ENCODE data around the gene RNF212. TPM values are rescaled to one million over a fixed set of nuclear protein-coding genes. Genes with fewer than 3 reads are reported as not detected.

Gene RNF212
- polyA plus RNA-seq, 1 donor = 1.8 TPM

DNA sequence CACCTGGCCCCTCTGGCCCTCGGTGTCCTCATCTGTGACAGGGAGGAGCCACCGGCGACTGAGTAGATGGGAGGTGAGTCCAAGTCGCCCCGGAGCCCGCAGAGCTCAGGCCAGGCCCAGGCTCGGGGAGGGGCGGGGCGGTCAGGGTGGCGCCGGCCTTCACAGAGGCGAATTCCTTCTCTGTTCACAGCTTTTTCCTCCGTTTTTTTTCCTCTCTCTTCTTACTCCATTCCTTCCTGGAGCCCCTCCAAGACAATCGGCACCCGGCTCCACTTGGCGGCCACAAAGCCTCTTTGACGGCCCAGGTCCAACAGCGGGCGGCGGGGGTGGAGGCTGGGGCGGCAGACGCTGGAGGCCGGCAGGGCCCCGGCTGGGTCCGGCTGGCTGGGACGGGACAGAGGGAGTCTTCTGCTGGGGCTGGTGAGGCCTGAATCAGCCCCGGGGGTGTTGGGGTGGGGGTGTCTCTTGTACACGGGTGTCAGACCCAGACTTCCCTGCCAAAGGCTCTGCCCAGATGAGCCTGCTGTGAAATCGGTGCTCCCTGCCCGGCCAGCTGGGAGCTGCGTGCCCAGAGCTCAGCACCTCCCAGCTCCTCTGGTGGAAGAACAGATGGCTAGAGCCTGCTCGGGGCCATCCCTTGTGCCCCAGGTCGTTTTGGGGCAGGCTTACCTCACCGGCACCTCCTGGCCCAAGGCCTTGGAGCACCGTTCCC lies 79.4 kb downstream of the RNF212 start:
- no peak for DNase-seq
- WGBS (ENCODE audit: insufficient coverage, low lambda C conversion rate) = 53% methylated on average over 3 of the region's 35 CpGs
- no peaks in the 10 kb centered on the region for H3K36me3 ChIP-seq (ENCODE audit: control insufficient read depth, insufficient read depth, low read length)
- no peaks in the 10 kb centered on the region for H3K9me3 ChIP-seq (ENCODE audit: control insufficient read depth, low read depth, low read length)
- no peak overlapping the region for H3K4me3 ChIP-seq (ENCODE audit: low read length)
- no peaks in the 10 kb centered on the region for H3K4me1 ChIP-seq (ENCODE audit: control insufficient read depth, insufficient read depth, low read length)
- peaks cover 26% of the 10 kb centered on the region for H3K27me3 ChIP-seq (ENCODE audit: control insufficient read depth, insufficient read depth, low read length)
- H3K27ac ChIP-seq (ENCODE audit: low read length) = no peak overlapping the region

DNA sequence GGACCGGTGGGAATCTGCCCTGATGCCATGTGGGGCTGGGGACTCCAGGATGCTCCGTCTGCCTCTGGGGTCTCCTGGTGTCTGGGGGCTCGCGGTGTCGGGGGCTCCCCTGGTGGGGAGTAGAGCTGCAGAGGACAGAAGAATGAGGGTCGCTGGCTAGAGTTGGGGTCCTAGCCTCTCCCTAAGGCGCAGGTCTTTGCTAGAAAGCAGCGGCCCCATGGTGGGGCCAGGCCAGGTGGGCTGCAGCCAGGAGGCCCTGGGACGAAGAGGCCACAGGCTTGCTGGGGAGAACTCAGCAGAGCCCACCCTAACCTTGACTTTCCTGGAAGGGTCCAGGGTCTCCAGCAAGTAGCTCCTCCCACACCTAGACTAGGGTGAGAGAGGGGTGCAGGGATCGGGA lies 80.5 kb downstream of the RNF212 start:
- peaks cover 36% of the 10 kb centered on the region for H3K27me3 ChIP-seq (ENCODE audit: control insufficient read depth, insufficient read depth, low read length)
- no CpG with 5 or more reads among the region's 10 CpGs for WGBS (ENCODE audit: insufficient coverage, low lambda C conversion rate)
- DNase-seq = no peak

DNA sequence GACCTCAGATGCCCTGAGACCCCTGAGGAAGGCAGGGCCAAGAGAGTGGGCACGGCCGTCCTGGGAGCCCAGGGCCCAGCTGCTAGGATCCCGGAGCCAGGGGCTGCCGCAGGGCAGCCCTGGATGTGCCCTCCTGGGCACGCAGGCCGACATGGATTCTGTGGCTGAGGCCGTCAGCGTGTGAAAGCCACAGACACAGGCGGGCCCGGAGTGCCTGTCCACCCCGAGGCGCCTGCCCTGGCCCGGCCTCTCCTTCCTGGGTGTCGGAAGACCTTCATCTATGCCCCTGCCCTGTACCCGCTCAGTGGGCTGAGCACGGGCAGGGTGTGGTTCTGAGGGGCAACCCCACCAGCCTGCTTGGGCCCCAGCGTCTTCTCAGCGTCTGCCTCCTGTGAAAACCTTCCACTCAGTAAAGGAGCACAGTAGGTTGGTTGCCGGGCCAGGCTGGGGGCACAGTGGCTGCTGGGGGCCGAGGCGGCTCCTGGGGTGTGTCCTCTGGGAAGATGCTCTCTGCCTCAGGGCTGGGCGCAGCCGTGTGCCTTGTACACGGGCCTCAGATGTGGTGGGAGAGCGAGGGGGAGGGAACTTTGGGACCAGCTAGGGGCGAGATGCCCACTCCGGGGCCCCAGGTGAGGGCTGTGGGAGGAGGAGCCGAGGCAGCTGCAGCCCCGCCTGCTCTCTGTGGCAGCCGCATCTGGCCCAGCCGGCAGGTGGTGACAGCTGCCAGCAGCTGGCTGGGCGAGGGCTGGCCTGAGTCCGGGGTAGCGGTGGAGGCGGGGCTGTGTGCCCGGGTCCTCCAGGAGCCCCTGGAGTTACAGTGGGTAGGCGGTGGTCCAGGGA lies 81.2 kb downstream of the RNF212 start:
- Histone ChIP-seq H3K36me3 (ENCODE audit: control insufficient read depth, insufficient read depth, low read length) (no peaks in the 10 kb centered on the region), H3K27me3 (ENCODE audit: control insufficient read depth, insufficient read depth, low read length) (peaks cover 39% of the 10 kb centered on the region), H3K4me3 (ENCODE audit: low read length) (no peak overlapping the region), H3K4me1 (ENCODE audit: control insufficient read depth, insufficient read depth, low read length) (no peaks in the 10 kb centered on the region), H3K9me3 (ENCODE audit: control insufficient read depth, low read depth, low read length) (no peaks in the 10 kb centered on the region), H3K27ac (ENCODE audit: low read length) (no peak overlapping the region)
- WGBS (ENCODE audit: insufficient coverage, low lambda C conversion rate) = no CpG with 5 or more reads among the region's 37 CpGs
- no peak for DNase-seq

More for the DNA sequence above, 80.5 kb downstream of the RNF212 start:
- Histone ChIP-seq H3K4me3 (ENCODE audit: low read length) (no peak overlapping the region), H3K27ac (ENCODE audit: low read length) (no peak overlapping the region), H3K4me1 (ENCODE audit: control insufficient read depth, insufficient read depth, low read length) (no peaks in the 10 kb centered on the region), H3K36me3 (ENCODE audit: control insufficient read depth, insufficient read depth, low read length) (no peaks in the 10 kb centered on the region), H3K9me3 (ENCODE audit: control insufficient read depth, low read depth, low read length) (no peaks in the 10 kb centered on the region)

DNA sequence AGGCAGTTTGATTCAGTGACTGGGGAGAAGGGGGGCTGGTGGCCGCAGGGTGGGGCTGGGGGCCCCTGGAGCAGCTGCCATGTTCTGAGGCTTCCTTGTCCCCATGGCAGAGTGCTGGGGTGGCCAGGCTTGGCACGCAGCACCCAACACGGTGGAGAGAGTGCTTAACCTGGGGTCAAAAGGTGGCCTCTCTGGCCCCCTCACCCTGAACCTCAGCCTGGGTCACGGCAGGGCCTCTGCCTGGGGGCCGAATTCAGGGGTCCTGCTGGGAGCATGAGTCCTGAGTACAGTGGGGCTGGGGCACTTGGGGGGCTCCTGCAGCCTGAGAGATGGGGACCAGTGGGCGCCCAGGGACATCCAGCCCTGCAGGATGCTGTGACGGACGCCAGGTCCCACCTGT lies 82.0 kb downstream of the RNF212 start:
- peaks cover 39% of the 10 kb centered on the region for H3K27me3 ChIP-seq (ENCODE audit: control insufficient read depth, insufficient read depth, low read length)
- no peaks in the 10 kb centered on the region for H3K9me3 ChIP-seq (ENCODE audit: control insufficient read depth, low read depth, low read length)
- no peak overlapping the region for H3K27ac ChIP-seq (ENCODE audit: low read length)
- WGBS (ENCODE audit: insufficient coverage, low lambda C conversion rate) = no CpG with 5 or more reads among the region's 8 CpGs
- no peak for DNase-seq
- H3K36me3 ChIP-seq (ENCODE audit: control insufficient read depth, insufficient read depth, low read length) = no peaks in the 10 kb centered on the region
- no peak overlapping the region for H3K4me3 ChIP-seq (ENCODE audit: low read length)
- no peaks in the 10 kb centered on the region for H3K4me1 ChIP-seq (ENCODE audit: control insufficient read depth, insufficient read depth, low read length)

DNA sequence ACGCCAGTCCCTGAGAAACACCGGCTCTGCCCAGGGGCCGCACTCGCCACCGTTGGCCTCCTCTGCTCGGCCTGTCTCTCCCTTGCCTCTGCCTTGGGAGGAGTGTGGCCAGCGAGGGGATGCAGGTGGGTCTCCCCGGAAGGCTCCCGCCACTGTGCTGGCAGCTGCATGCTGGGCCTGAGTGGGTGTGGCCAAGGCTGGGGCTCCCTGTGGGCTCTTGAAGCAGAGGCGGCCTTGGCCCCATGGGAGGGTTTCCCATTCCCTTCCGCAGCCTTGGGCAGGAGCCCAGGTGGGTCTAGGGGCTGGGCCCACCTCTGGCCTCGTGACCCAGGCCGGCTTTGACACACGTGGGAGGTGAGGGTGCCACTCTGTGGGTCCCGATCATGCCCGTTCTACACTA lies 82.8 kb downstream of the RNF212 start:
- peaks cover 39% of the 10 kb centered on the region for H3K27me3 ChIP-seq (ENCODE audit: control insufficient read depth, insufficient read depth, low read length)

DNA sequence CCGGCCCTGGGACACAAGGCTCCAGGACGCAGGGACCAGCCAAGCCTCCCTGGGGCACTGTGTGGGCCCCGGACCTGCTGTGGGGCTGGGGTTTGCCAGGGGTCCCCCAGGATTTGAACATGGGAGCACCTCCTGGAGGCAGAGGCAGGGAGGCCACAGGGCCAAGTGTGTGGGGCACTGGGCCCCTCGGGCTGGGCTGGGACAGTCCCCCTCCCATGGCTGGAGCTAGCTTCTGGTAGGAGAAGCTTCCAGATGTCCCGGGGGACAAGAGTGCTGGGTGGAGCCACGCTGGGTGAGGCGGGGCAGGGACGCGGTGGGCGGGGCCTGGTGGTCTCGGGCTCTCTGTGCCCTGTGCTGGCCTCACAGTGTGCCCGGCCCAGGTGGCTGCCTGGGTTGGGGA lies 83.3 kb downstream of the RNF212 start:
- Histone ChIP-seq H3K27me3 (ENCODE audit: control insufficient read depth, insufficient read depth, low read length) (peaks cover 39% of the 10 kb centered on the region), H3K9me3 (ENCODE audit: control insufficient read depth, low read depth, low read length) (no peaks in the 10 kb centered on the region), H3K36me3 (ENCODE audit: control insufficient read depth, insufficient read depth, low read length) (peaks cover 5% of the 10 kb centered on the region), H3K27ac (ENCODE audit: low read length) (no peak overlapping the region), H3K4me1 (ENCODE audit: control insufficient read depth, insufficient read depth, low read length) (peaks cover 4% of the 10 kb centered on the region), H3K4me3 (ENCODE audit: low read length) (no peak overlapping the region)
- WGBS (ENCODE audit: insufficient coverage, low lambda C conversion rate) = no CpG with 5 or more reads among the region's 12 CpGs
- DNase-seq = no peak

More for the DNA sequence above, 82.8 kb downstream of the RNF212 start:
- Histone ChIP-seq H3K4me3 (ENCODE audit: low read length) (no peak overlapping the region), H3K4me1 (ENCODE audit: control insufficient read depth, insufficient read depth, low read length) (peaks cover 4% of the 10 kb centered on the region), H3K9me3 (ENCODE audit: control insufficient read depth, low read depth, low read length) (no peaks in the 10 kb centered on the region), H3K36me3 (ENCODE audit: control insufficient read depth, insufficient read depth, low read length) (peaks cover 3% of the 10 kb centered on the region), H3K27ac (ENCODE audit: low read length) (no peak overlapping the region)
- no CpG with 5 or more reads among the region's 16 CpGs for WGBS (ENCODE audit: insufficient coverage, low lambda C conversion rate)
- DNase-seq = no peak

DNA sequence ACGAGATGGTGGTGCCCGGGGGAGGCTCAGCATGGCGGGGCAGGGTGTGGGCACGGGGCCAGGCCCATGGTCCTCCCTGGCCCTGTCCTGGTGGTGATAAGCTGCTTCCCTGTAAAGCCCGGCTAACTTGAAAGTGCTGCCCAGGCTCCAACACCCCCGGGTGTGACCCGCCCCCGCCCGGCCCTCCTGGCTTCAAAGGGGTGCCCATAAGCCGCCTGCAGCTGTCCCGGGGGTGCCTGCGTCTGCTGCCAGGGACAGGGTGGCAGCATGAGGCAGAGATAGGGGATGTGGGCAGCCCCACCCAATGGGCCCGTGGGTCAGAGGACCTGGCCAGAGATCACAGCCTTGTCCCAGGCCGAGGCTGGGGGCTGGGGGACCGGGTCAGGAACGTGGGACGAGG lies 83.8 kb downstream of the RNF212 start:
- H3K27me3 ChIP-seq (ENCODE audit: control insufficient read depth, insufficient read depth, low read length) = peaks cover 39% of the 10 kb centered on the region
- no CpG with 5 or more reads among the region's 17 CpGs for WGBS (ENCODE audit: insufficient coverage, low lambda C conversion rate)
- H3K4me1 ChIP-seq (ENCODE audit: control insufficient read depth, insufficient read depth, low read length) = peaks cover 4% of the 10 kb centered on the region

DNA sequence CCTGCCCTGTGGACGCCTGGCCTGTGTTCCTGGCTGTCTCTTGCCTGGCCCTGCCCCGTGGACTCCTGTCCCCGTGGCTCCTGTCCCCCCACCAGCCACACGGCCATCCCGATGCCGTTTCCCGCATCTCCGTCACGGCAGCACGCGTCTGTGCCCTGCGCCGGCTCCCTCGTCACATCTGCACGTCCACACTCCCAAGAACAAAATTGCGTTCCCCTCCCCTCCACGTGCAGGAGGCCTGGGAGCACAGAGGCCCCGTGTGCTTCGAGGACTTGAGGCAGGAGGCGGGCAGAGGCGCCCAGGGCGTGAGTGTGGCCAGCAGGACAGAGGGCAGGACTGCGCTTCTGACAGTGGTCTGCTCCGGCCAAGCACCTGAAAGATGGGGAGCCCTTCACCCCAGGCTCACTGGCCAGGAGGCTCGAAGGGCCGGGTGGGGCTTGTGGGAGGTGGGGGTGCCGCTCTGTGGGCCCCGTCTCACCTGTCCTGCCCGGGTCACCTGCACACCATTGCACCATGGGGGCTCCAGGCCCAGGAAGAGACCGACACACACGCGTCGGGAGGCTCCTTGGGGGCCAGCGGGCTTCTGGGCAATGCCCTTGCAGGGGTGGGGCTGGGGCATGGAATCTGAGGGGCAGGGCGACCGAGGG lies 84.7 kb downstream of the RNF212 start:
- Histone ChIP-seq H3K27me3 (ENCODE audit: control insufficient read depth, insufficient read depth, low read length) (peaks cover 38% of the 10 kb centered on the region), H3K36me3 (ENCODE audit: control insufficient read depth, insufficient read depth, low read length) (peaks cover 5% of the 10 kb centered on the region), H3K9me3 (ENCODE audit: control insufficient read depth, low read depth, low read length) (peaks cover 3% of the 10 kb centered on the region), H3K4me1 (ENCODE audit: control insufficient read depth, insufficient read depth, low read length) (peaks cover 4% of the 10 kb centered on the region), H3K4me3 (ENCODE audit: low read length) (no peak overlapping the region), H3K27ac (ENCODE audit: low read length) (no peak overlapping the region)
- no peak for DNase-seq
- WGBS (ENCODE audit: insufficient coverage, low lambda C conversion rate) = no CpG with 5 or more reads among the region's 36 CpGs

More for the DNA sequence above, 83.8 kb downstream of the RNF212 start:
- no peak for DNase-seq
- H3K4me3 ChIP-seq (ENCODE audit: low read length) = no peak overlapping the region
- no peak overlapping the region for H3K27ac ChIP-seq (ENCODE audit: low read length)
- H3K9me3 ChIP-seq (ENCODE audit: control insufficient read depth, low read depth, low read length) = no peaks in the 10 kb centered on the region
- peaks cover 5% of the 10 kb centered on the region for H3K36me3 ChIP-seq (ENCODE audit: control insufficient read depth, insufficient read depth, low read length)

DNA sequence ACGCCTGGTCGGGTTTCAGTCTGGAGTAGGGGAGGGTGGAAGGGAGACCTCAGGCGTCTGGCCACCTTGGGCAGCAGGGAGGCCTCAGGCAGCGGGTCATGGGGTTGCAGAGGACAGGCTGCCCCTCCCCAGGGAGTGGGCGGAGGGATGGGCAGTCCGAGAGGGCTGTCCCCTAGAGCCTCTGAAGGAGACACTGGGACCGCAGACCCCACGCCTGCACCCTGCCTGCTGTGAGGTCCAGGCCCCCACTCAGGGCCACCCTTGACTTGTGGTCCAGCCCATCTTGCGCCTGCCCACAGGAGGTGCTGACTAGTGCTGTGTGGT lies 85.5 kb downstream of the RNF212 start:
- no peak overlapping the region for H3K4me3 ChIP-seq (ENCODE audit: low read length)
- peaks cover 5% of the 10 kb centered on the region for H3K36me3 ChIP-seq (ENCODE audit: control insufficient read depth, insufficient read depth, low read length)
- peaks cover 4% of the 10 kb centered on the region for H3K4me1 ChIP-seq (ENCODE audit: control insufficient read depth, insufficient read depth, low read length)
- peaks cover 3% of the 10 kb centered on the region for H3K9me3 ChIP-seq (ENCODE audit: control insufficient read depth, low read depth, low read length)
- WGBS (ENCODE audit: insufficient coverage, low lambda C conversion rate) = no CpG with 5 or more reads among the region's 9 CpGs
- H3K27me3 ChIP-seq (ENCODE audit: control insufficient read depth, insufficient read depth, low read length) = peaks cover 31% of the 10 kb centered on the region
- no peak overlapping the region for H3K27ac ChIP-seq (ENCODE audit: low read length)
- DNase-seq = no peak

DNA sequence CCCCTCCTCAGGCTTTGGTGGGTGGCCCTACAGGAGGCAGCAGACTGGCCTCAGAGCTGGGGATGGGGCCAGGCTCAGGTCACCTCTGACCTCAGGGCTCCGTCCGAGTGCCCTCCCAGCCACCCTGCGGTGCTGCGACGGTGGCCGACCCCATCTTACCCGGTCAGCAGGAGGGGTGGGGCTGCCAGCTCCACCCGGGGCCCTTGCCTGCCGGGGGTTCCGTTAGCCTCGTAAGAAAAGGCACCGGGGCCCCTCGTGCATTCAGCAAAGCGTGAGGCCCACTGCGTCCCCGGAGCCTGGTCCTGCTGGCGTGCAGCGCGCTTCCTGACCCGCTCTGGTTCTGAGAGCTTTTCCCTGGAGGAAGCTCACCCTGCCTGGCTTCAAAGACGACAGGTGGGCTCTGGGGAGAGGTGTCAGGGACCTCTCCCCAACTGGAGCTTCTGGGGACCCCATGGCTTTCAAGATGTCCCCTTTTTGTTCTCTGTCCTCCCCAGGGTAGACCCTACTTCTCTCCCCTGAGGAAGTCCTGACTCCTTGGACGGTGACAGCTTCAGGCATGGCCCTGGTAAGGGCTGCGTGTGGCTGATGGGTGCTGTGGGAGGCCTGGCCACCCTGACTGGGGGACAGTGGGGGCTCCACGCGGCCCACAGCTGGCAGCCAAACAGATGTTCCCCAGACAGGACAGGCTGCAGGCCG lies 86.0 kb downstream of the RNF212 start:
- peaks cover 7% of the 10 kb centered on the region for H3K4me1 ChIP-seq (ENCODE audit: control insufficient read depth, insufficient read depth, low read length)
- no peak overlapping the region for H3K27ac ChIP-seq (ENCODE audit: low read length)
- H3K36me3 ChIP-seq (ENCODE audit: control insufficient read depth, insufficient read depth, low read length) = peaks cover 5% of the 10 kb centered on the region
- H3K4me3 ChIP-seq (ENCODE audit: low read length) = no peak overlapping the region
- DNase-seq = no peak
- H3K27me3 ChIP-seq (ENCODE audit: control insufficient read depth, insufficient read depth, low read length) = peaks cover 26% of the 10 kb centered on the region
- no CpG with 5 or more reads among the region's 26 CpGs for WGBS (ENCODE audit: insufficient coverage, low lambda C conversion rate)
- peaks cover 3% of the 10 kb centered on the region for H3K9me3 ChIP-seq (ENCODE audit: control insufficient read depth, low read depth, low read length)

Measured in large intestine (tissue), 3 donors.